ENCODE measurements around the gene NFX1.
"Not testable (repeated sequence)": the region's sequence is repeated elsewhere in the genome, so short reads cannot be mapped to it uniquely, and the experiment has no call there.

Gene NFX1

GRCh38 chr9:33364127-33364526 lies 73.8 kb downstream of the NFX1 start:
- TF ChIP-seq, protein P1, sequence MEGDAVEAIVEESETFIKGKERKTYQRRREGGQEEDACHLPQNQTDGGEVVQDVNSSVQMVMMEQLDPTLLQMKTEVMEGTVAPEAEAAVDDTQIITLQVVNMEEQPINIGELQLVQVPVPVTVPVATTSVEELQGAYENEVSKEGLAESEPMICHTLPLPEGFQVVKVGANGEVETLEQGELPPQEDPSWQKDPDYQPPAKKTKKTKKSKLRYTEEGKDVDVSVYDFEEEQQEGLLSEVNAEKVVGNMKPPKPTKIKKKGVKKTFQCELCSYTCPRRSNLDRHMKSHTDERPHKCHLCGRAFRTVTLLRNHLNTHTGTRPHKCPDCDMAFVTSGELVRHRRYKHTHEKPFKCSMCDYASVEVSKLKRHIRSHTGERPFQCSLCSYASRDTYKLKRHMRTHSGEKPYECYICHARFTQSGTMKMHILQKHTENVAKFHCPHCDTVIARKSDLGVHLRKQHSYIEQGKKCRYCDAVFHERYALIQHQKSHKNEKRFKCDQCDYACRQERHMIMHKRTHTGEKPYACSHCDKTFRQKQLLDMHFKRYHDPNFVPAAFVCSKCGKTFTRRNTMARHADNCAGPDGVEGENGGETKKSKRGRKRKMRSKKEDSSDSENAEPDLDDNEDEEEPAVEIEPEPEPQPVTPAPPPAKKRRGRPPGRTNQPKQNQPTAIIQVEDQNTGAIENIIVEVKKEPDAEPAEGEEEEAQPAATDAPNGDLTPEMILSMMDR (conservative IDR thresholded peaks at IDR 0.05; ENCODE audit: control insufficient read depth, insufficient read depth, low read depth, low read length): no peak
- no peak for DNase-seq (ENCODE audit: low read depth)

GRCh38 chr9:33364814-33365213 lies 74.5 kb downstream of the NFX1 start:
- H3K4me3 ChIP-seq (ENCODE audit: control insufficient read depth, low read depth, low read length); DNase-seq (ENCODE audit: low read depth): not testable (repeated sequence)

More at GRCh38 chr9:33364127-33364526, 73.8 kb downstream of the NFX1 start:
- H3K4me3 ChIP-seq (ENCODE audit: control insufficient read depth, low read depth, low read length): no peak overlapping the region

DNA sequence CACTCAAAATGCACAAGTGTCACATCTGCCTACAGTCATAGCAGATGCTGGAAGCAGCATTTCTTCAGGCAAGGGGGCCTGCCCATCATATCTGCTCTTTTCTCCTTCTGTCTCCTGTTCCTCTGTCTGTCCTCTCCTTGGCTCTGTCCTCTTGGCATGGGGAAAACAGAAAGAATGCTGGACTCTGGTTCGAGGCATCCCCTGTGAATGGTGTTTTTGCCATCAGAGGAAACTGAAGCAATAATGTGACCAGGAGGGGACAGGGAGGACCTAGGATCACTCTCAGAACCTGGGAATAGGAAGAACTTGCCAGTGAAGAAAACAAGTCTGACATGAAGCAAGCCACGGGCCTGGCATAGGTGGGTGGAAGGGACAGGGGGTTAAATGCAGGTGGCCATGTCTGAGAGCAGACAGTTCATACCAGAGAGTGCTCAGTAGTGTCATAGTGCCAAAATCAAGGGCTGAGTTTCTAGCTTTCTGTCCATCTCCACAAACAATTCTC lies 76.7 kb downstream of the NFX1 start:
- no peak for DNase-seq (ENCODE audit: low read depth)
- no peak overlapping the region for H3K4me3 ChIP-seq (ENCODE audit: control insufficient read depth, low read depth, low read length)
- TF ChIP-seq, protein P1 (conservative IDR thresholded peaks at IDR 0.05; ENCODE audit: control insufficient read depth, insufficient read depth, low read depth, low read length): no peak

GRCh38 chr9:33372900-33373299 lies 82.6 kb downstream of the NFX1 start:
- TF ChIP-seq, protein P1 (conservative IDR thresholded peaks at IDR 0.05; ENCODE audit: control insufficient read depth, insufficient read depth, low read depth, low read length): no peak
- no peak for DNase-seq (ENCODE audit: low read depth)
- H3K4me3 ChIP-seq (ENCODE audit: control insufficient read depth, low read depth, low read length): no peak overlapping the region

GRCh38 chr9:33374190-33374589 lies 83.9 kb downstream of the NFX1 start:
- no peak overlapping the region for H3K4me3 ChIP-seq (ENCODE audit: control insufficient read depth, low read depth, low read length)
- TF ChIP-seq, protein P1 (conservative IDR thresholded peaks at IDR 0.05; ENCODE audit: control insufficient read depth, insufficient read depth, low read depth, low read length): no peak
- no peak for DNase-seq (ENCODE audit: low read depth)

DNA sequence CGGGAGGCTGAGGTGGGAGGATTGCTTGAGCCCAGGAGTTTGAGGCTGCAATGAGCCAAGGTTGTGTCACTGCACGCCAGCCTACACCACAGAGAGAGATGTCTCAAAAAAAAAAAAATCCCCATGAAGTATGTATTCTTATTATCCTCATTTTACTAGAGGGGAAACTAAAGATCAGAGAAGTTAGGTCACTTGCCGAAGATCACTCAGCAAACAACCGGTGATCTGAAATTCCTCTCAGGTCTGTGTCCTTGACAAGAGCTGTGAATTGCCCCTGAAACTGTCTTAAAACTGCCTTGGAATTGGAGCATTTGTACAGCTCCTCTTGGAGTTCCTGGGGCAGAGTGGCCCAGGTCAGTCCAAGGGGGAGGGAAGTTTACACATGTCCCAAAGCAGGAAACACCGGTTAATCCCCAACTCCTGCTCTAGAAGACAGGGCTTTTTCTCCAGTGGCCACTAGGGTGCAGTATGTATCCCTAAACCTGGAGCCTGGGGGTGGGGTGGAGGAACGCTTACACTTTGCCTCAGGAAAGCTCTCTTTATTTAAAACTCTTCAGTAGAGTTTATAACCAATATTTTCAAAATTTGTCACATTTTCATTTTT lies 84.4 kb downstream of the NFX1 start:
- no peak overlapping the region for H3K4me3 ChIP-seq (ENCODE audit: control insufficient read depth, low read depth, low read length)
- TF ChIP-seq, protein P1 (conservative IDR thresholded peaks at IDR 0.05; ENCODE audit: control insufficient read depth, insufficient read depth, low read depth, low read length): peak; percentile 95
- peak; percentile 79 for DNase-seq (ENCODE audit: low read depth)

DNA sequence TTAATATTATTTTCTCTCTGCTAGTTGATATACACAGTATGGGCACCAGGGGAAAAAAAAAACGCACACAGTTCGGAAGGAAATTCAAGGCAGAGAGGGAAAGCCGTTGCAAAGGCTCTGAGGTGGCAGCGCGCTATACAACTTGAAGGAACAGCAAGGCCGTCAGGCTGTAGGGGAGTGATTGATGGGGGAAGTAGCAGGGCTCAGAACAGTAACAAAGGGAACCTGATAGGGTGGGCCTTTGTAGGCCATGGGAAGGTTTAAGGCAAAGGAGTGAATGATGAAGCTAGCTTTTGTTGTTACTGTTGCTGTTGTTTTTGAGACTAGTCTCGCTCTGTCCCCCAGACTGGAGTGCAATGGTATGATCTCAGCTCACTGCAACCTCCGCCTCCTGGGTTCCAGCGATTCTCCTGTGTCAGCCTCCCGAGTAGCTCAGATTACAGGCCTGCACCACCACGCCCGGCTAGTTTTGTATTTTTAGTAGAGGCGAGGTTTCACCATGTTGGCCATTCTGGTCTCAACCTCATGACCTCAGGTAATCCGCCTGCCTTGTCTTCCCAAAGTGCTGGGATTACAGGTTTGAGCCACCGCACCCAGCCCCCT lies 85.0 kb downstream of the NFX1 start:
- H3K4me3 ChIP-seq (ENCODE audit: control insufficient read depth, low read depth, low read length): no peak overlapping the region
- TF ChIP-seq, protein P1 (conservative IDR thresholded peaks at IDR 0.05; ENCODE audit: control insufficient read depth, insufficient read depth, low read depth, low read length): no peak
- DNase-seq (ENCODE audit: low read depth): no peak
